ENCODE data around the gene TMEM175.

The TMEM175 gene

DNA sequence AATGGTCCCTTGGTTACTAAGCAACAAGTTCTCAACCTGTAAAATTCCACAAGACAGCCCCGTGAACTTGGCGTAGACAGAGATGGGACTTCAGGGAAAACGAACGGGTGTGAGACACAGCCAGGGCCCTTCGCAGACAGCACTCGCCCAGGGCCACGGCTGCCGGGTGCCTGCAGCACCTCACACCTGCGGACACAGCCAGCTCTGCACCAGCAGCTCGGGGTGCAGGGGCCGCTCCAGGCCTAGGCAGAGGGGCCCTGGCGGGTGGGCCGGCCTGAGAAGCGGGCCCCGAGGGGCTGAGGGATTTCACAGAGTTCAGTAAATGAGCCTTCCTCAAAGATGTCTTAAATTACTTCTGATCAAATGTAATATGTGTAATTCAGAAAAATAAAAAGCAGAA, 34.1 kb upstream of the TMEM175 start:
- H3K4me3 ChIP-seq (replicated peaks; ENCODE audit: low read depth, low read length): no peak overlapping the region
- no peak for DNase-seq (ENCODE audit: extremely low read depth, low read depth)
- no peak for TF ChIP-seq CTCF (IDR thresholded peaks at IDR 0.05; ENCODE audit: low read depth, low read length, missing control alignments)

- H3K4me3 ChIP-seq (replicated peaks; ENCODE audit: low read depth, low read length): no peak overlapping the region
- no peak for DNase-seq (ENCODE audit: extremely low read depth, low read depth)
- no peak for TF ChIP-seq CTCF (IDR thresholded peaks at IDR 0.05; ENCODE audit: low read depth, low read length, missing control alignments)
Observed at GRCh38 chr4:898869-899555, 33.2 kb upstream of the TMEM175 start.

- no peak for TF ChIP-seq CTCF (IDR thresholded peaks at IDR 0.05; ENCODE audit: low read depth, low read length, missing control alignments)
- DNase-seq (ENCODE audit: extremely low read depth, low read depth): no peak
- H3K4me3 ChIP-seq (replicated peaks; ENCODE audit: low read depth, low read length): no peak overlapping the region
Observed at GRCh38 chr4:899556-899906, 32.7 kb upstream of the TMEM175 start.

DNA sequence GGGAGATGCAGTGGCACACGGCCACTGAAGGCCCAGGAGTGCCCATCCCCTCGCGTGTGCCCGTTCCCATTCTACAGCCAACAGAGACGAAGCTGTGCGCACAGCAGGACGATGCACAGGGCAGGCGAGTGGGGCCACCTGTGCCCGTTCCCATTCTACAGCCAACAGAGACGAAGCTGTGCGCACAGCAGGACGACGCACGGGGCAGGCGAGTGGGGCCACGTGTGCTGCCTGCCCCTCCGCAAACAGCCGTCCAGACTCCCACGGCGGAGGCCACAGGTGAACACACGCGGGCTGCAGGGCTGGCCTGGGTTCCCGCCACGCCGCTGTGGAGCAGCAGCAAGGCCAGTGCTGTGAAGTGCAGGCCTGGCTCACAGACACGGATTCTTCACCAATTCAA, 32.2 kb upstream of the TMEM175 start:
- DNase-seq (ENCODE audit: extremely low read depth, low read depth): no peak
- TF ChIP-seq CTCF (IDR thresholded peaks at IDR 0.05; ENCODE audit: low read depth, low read length, missing control alignments): no peak
- no peak overlapping the region for H3K4me3 ChIP-seq (replicated peaks; ENCODE audit: low read depth, low read length)

GRCh38 chr4:900721-901120, 31.5 kb upstream of the TMEM175 start:
- TF ChIP-seq CTCF (IDR thresholded peaks at IDR 0.05; ENCODE audit: low read depth, low read length, missing control alignments): no peak
- no peak for DNase-seq (ENCODE audit: extremely low read depth, low read depth)
- H3K4me3 ChIP-seq (replicated peaks; ENCODE audit: low read depth, low read length): no peak overlapping the region

DNA sequence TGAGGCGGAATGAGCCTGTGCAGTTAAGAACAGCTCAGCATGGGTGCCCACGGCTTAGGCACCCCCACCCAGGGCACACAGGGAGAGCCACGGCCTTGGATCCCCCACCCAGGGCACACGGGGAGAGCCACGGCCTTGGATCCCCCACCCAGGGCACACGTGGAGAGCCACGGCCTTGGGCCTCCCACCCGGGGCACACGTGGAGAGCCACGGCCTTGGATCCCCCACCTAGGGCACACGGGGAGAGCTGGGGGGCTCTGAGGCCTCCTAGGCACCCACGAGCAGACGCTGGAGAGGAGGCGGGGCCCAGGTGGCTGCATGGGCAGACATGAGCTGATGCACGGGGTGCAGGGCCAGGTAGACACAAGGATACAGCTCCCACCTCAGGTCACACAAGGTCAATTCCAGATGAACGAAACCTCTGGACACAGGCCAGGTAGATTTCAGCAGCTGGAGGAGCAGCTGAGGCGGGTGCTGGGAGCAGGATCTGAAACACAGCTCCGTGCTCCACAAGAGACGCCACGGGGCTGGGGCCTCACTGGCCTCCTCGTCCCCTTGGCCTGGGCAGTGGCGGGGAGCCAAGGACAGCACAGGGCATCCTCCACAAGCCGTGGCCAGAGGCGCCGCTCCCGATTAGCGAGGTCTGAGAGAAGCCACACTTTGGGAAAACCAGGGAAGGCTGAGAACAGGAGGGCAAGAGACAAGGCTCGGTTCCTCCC, 30.9 kb upstream of the TMEM175 start:
- TF ChIP-seq CTCF (IDR thresholded peaks at IDR 0.05; ENCODE audit: low read depth, low read length, missing control alignments): no peak
- no peak for DNase-seq (ENCODE audit: extremely low read depth, low read depth)
- H3K4me3 ChIP-seq (replicated peaks; ENCODE audit: low read depth, low read length): no peak overlapping the region

All from HFF-Myc (cell line).